SK-N-SH treated with all-trans-retinoic acid at 6 μM for 48 hours (cell line): Measurements from ENCODE around the gene KRT83.
A peak's percentile ranks its signal among the peaks of the same experiment; 100 is the strongest.

ENCODE experiments used
- ATAC-seq: fragments of 200-7000 bp; cut with Tn5 transposase; 3 replicates; pipeline ENCODE4 v1.9.1; 2020; ENCODE audit warnings: mild to moderate bottlenecking, moderate library complexity
- ARNTL ChIP-seq: fragments of 450-650 bp; formaldehyde crosslinking; IDR thresholded peaks from 2 replicates; pipeline ENCODE4 v1.5.0; 2020; ENCODE audit warnings: low read depth, mild to moderate bottlenecking, moderate library complexity, borderline replicate concordance
- BACH2 ChIP-seq: fragments of 250-450 bp; sonication (Bioruptor Pico); IDR thresholded peaks from 2 replicates; pipeline ENCODE4 v1.9.0; 2021; ENCODE audit warnings: mild to moderate bottlenecking, borderline replicate concordance
- ESRRG ChIP-seq: fragments of 250-450 bp; sonication (Bioruptor Pico); IDR thresholded peaks from 2 replicates; pipeline ENCODE4 v1.6.1; 2021; ENCODE audit warnings: mild to moderate bottlenecking
- GLIS3 ChIP-seq: fragments of 250-450 bp; sonication (Bioruptor Pico); IDR thresholded peaks from 2 replicates; pipeline ENCODE4 v1.5.0; 2020; ENCODE audit warnings: mild to moderate bottlenecking, moderate library complexity
- ISL1 ChIP-seq: fragments of 250-450 bp; sonication (Bioruptor Pico); IDR thresholded peaks from 2 replicates; pipeline ENCODE4 v2.1.2; 2022; ENCODE audit warnings: mild to moderate bottlenecking, moderate library complexity
- OSR1 ChIP-seq: fragments of 250-450 bp; sonication (Bioruptor Pico); IDR thresholded peaks from 2 replicates; pipeline ENCODE4 v1.8.0; 2022; ENCODE audit warnings: moderate library complexity, mild to moderate bottlenecking, inconsistent platforms
- PPARA ChIP-seq: fragments of 250-450 bp; sonication (Bioruptor Pico); IDR thresholded peaks from 2 replicates; pipeline ENCODE4 v1.5.0; 2020; ENCODE audit warnings: mild to moderate bottlenecking, borderline replicate concordance
- RARB ChIP-seq: fragments of 250-450 bp; sonication (Bioruptor Pico); IDR thresholded peaks from 2 replicates; pipeline ENCODE4 v1.8.0; 2021; ENCODE audit warnings: mild to moderate bottlenecking, moderate library complexity
- SNAI2 ChIP-seq: fragments of 250-450 bp; sonication (Bioruptor Pico); IDR thresholded peaks from 2 replicates; pipeline ENCODE4 v1.5.0; 2020; ENCODE audit warnings: mild to moderate bottlenecking, moderate library complexity
- TCF4 ChIP-seq: fragments of 250-450 bp; sonication (Bioruptor Pico); IDR thresholded peaks from 2 replicates; pipeline ENCODE4 v1.8.0; 2021; ENCODE audit warnings: mild to moderate bottlenecking, moderate library complexity, borderline replicate concordance
- TOX ChIP-seq: fragments of 250-450 bp; sonication (Bioruptor Pico); IDR thresholded peaks from 2 replicates; pipeline ENCODE4 v1.8.0; 2021; ENCODE audit warnings: mild to moderate bottlenecking, moderate library complexity, borderline replicate concordance
- ZFP30 ChIP-seq: fragments of 450-650 bp; formaldehyde crosslinking; IDR thresholded peaks from 2 replicates; pipeline ENCODE4 v1.5.0; 2022; ENCODE audit warnings: mild to moderate bottlenecking, moderate library complexity
- ZNF565 ChIP-seq: fragments of 450-650 bp; formaldehyde crosslinking; conservative IDR thresholded peaks from 2 replicates; pipeline ENCODE4 v1.5.0; 2020; ENCODE audit warnings: low read depth, mild to moderate bottlenecking, moderate library complexity
- ZNF70 ChIP-seq: fragments of 450-650 bp; formaldehyde crosslinking; IDR thresholded peaks from 2 replicates; pipeline ENCODE4 v1.5.0; 2020; ENCODE audit warnings: mild to moderate bottlenecking, moderate library complexity
- ZNF8 ChIP-seq: fragments of 450-650 bp; formaldehyde crosslinking; IDR thresholded peaks from 2 replicates; pipeline ENCODE4 v1.5.0; 2020; ENCODE audit warnings: mild to moderate bottlenecking, moderate library complexity
- TF ChIP-seq, protein P1 (sequence below): fragments of 250-450 bp; sonication (Bioruptor Pico); IDR thresholded peaks from 2 replicates; pipeline ENCODE4 v1.8.0; 2020; ENCODE audit warnings: mild to moderate bottlenecking, moderate library complexity, borderline replicate concordance
- TF ChIP-seq, protein P2 (sequence below): fragments of 250-450 bp; sonication (Bioruptor Pico); IDR thresholded peaks from 2 replicates; pipeline ENCODE4 v1.5.1; 2021; ENCODE audit warnings: mild to moderate bottlenecking, moderate library complexity
- TF ChIP-seq, protein P3 (sequence below): fragments of 250-450 bp; sonication (Bioruptor Pico); IDR thresholded peaks from 2 replicates; pipeline ENCODE4 v1.8.0; 2021; ENCODE audit warnings: low read depth, mild to moderate bottlenecking, moderate library complexity, borderline replicate concordance
- TF ChIP-seq, protein P4 (sequence below): fragments of 250-450 bp; sonication (Bioruptor Pico); IDR thresholded peaks from 2 replicates; pipeline ENCODE4 v1.5.0; 2020; ENCODE audit warnings: mild to moderate bottlenecking, moderate library complexity

Gene KRT83

DNA sequence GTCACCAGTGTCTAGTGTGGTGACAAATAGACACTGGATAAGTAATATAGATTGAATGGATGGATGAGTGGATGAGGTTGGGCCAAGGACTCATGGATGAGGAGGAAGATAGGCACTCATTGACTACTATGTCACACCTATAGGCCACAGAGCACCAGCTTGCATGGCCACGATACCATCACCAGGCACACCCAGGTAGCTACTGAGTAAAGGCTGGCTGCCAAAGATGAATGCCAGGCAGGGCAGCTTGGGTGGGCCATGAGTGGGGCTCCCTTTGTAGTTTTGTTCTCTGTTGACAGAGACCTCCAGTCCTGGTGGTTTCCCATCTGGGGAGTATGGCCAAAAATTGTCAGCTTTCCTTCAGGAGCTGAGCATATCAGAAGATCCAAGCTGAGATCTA is 11.2 kb upstream of the KRT83 start:
- no peak for ATAC-seq
- TF ChIP-seq, protein P1, sequence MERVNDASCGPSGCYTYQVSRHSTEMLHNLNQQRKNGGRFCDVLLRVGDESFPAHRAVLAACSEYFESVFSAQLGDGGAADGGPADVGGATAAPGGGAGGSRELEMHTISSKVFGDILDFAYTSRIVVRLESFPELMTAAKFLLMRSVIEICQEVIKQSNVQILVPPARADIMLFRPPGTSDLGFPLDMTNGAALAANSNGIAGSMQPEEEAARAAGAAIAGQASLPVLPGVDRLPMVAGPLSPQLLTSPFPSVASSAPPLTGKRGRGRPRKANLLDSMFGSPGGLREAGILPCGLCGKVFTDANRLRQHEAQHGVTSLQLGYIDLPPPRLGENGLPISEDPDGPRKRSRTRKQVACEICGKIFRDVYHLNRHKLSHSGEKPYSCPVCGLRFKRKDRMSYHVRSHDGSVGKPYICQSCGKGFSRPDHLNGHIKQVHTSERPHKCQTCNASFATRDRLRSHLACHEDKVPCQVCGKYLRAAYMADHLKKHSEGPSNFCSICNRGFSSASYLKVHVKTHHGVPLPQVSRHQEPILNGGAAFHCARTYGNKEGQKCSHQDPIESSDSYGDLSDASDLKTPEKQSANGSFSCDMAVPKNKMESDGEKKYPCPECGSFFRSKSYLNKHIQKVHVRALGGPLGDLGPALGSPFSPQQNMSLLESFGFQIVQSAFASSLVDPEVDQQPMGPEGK (CRISPR knock-in tag) = no peak
- no peak for TF ChIP-seq RARB
- TF ChIP-seq OSR1 (CRISPR knock-in tag) = no peak
- TF ChIP-seq ISL1 (CRISPR knock-in tag) = no peak
- TF ChIP-seq SNAI2 = no peak
- no peak for TF ChIP-seq ZNF70

DNA sequence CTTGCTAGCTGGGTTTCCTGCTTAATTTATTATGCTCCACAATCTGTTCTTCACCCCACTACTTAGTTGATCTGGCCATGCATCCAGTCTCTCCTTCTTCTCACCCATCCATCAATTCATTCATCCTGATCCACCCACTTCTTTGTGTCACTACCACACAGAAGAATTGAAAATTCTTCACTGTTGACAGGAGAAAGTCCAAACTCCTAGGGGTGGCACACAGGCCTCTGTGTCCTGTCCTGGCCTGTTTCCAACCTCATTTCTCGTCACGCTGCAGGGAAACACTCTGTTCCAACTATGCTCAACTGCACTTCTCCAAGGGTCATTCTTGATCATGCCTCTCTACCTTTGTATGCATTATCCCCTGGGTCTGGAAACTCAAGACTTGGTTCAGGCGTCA is 10.6 kb upstream of the KRT83 start:
- ATAC-seq = no peak
- TF ChIP-seq OSR1 (CRISPR knock-in tag) = no peak
- no peak for TF ChIP-seq ZNF8 (CRISPR knock-in tag)
- no peak for TF ChIP-seq RARB
- no peak for TF ChIP-seq SNAI2
- no peak for TF ChIP-seq ESRRG (CRISPR knock-in tag)
- TF ChIP-seq GLIS3 (CRISPR knock-in tag) = no peak

DNA sequence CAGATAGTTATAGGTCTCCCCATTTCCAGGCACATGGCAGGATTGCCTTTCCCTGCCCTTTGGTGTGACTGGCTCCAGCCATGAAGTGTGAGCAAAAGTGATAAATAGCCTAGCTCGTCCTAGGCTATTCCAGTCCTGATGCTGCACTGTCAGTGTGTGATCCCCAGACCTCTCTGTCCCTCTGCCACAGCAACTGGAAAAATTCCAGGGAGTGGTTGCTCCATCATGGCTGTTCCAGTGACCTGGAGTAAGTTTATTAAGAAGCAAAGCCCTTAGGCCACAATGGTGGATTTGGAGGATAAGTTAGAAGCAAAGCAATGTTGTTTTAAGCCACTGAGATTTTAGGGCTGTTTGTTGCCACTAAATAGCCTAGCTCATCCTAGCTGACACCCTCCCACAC is 9.8 kb upstream of the KRT83 start:
- ATAC-seq = no peak
- no peak for TF ChIP-seq ZNF565
- TF ChIP-seq ISL1 (CRISPR knock-in tag) = no peak
- no peak for TF ChIP-seq TCF4
- TF ChIP-seq ZFP30 (CRISPR knock-in tag) = no peak
- no peak for TF ChIP-seq OSR1 (CRISPR knock-in tag)
- no peak for TF ChIP-seq SNAI2
- TF ChIP-seq RARB = no peak
- no peak for TF ChIP-seq BACH2 (CRISPR knock-in tag)

DNA sequence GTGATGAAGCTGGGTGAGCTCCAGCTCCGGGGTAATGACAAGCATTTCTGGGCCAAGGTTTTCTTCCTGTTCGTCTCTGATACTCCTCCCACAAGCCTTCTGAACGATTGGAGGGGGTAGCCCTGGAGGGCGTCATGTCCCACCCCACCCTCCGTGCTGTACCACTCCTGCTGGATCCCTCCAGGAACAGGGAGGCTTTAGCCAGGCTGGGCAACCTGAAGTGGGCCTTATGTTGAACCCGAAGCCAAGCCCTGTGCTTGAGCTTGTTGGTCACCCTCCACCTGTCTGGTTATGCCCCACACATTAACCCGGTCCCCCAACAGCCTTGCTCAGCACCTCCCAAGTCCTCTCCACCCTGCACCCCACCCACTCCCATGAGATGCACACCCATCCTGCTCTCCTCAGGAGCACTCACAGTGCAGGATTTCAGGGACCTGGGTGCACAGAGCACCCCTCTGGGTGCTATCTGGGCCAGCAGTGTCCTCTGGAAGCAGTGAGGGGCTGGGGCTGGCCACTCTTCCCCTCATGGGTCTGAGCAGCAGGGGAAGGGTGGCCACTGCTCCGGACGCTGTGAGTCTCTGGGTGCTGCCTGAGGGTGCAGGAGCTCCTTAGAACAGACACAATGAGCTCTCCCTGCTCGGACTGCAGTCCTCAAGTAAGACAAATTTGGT is 6.8 kb upstream of the KRT83 start:
- TF ChIP-seq ARNTL (CRISPR knock-in tag) = no peak
- TF ChIP-seq, protein P1 (CRISPR knock-in tag) = no peak
- no peak for TF ChIP-seq TOX (CRISPR knock-in tag)
- no peak for TF ChIP-seq PPARA (CRISPR knock-in tag)
- TF ChIP-seq ISL1 (CRISPR knock-in tag) = no peak
- TF ChIP-seq, protein P2, sequence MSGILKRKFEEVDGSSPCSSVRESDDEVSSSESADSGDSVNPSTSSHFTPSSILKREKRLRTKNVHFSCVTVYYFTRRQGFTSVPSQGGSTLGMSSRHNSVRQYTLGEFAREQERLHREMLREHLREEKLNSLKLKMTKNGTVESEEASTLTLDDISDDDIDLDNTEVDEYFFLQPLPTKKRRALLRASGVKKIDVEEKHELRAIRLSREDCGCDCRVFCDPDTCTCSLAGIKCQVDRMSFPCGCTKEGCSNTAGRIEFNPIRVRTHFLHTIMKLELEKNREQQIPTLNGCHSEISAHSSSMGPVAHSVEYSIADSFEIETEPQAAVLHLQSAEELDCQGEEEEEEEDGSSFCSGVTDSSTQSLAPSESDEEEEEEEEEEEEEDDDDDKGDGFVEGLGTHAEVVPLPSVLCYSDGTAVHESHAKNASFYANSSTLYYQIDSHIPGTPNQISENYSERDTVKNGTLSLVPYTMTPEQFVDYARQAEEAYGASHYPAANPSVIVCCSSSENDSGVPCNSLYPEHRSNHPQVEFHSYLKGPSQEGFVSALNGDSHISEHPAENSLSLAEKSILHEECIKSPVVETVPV (CRISPR knock-in tag) = no peak
- TF ChIP-seq ZFP30 (CRISPR knock-in tag) = no peak
- no peak for TF ChIP-seq GLIS3 (CRISPR knock-in tag)
- no peak for TF ChIP-seq RARB
- TF ChIP-seq, protein P3, sequence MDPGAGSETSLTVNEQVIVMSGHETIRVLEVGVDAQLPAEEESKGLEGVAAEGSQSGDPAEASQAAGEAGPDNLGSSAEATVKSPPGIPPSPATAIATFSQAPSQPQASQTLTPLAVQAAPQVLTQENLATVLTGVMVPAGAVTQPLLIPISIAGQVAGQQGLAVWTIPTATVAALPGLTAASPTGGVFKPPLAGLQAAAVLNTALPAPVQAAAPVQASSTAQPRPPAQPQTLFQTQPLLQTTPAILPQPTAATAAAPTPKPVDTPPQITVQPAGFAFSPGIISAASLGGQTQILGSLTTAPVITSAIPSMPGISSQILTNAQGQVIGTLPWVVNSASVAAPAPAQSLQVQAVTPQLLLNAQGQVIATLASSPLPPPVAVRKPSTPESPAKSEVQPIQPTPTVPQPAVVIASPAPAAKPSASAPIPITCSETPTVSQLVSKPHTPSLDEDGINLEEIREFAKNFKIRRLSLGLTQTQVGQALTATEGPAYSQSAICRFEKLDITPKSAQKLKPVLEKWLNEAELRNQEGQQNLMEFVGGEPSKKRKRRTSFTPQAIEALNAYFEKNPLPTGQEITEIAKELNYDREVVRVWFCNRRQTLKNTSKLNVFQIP (CRISPR knock-in tag) = no peak
- TF ChIP-seq ZNF70 = no peak
- TF ChIP-seq ZNF8 (CRISPR knock-in tag) = no peak
- TF ChIP-seq, protein P4, sequence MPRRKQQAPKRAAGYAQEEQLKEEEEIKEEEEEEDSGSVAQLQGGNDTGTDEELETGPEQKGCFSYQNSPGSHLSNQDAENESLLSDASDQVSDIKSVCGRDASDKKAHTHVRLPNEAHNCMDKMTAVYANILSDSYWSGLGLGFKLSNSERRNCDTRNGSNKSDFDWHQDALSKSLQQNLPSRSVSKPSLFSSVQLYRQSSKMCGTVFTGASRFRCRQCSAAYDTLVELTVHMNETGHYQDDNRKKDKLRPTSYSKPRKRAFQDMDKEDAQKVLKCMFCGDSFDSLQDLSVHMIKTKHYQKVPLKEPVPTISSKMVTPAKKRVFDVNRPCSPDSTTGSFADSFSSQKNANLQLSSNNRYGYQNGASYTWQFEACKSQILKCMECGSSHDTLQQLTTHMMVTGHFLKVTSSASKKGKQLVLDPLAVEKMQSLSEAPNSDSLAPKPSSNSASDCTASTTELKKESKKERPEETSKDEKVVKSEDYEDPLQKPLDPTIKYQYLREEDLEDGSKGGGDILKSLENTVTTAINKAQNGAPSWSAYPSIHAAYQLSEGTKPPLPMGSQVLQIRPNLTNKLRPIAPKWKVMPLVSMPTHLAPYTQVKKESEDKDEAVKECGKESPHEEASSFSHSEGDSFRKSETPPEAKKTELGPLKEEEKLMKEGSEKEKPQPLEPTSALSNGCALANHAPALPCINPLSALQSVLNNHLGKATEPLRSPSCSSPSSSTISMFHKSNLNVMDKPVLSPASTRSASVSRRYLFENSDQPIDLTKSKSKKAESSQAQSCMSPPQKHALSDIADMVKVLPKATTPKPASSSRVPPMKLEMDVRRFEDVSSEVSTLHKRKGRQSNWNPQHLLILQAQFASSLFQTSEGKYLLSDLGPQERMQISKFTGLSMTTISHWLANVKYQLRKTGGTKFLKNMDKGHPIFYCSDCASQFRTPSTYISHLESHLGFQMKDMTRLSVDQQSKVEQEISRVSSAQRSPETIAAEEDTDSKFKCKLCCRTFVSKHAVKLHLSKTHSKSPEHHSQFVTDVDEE (CRISPR knock-in tag) = no peak
- ATAC-seq = peak; percentile 34
